ENCODE results near the gene ZNF581.

Gene ZNF581

GRCh38 chr19:55694241-55694655 lies 50.8 kb downstream of the ZNF581 start:
- H3K9me3 ChIP-seq (ENCODE audit: control insufficient read depth, low read length): no peaks in the 10 kb centered on the region
- no peaks in the 10 kb centered on the region for H3K27me3 ChIP-seq (ENCODE audit: control insufficient read depth, insufficient read depth, low read length)
- H3K4me3 ChIP-seq (ENCODE audit: low read length): no peak overlapping the region
- H3K36me3 ChIP-seq (ENCODE audit: control insufficient read depth, insufficient read depth, low read length): peaks cover 60% of the 10 kb centered on the region
- H3K9ac ChIP-seq (ENCODE audit: low read length): no peak overlapping the region
- peaks cover 9% of the 10 kb centered on the region for H3K4me1 ChIP-seq (ENCODE audit: control insufficient read depth, insufficient read depth, low read length)

DNA sequence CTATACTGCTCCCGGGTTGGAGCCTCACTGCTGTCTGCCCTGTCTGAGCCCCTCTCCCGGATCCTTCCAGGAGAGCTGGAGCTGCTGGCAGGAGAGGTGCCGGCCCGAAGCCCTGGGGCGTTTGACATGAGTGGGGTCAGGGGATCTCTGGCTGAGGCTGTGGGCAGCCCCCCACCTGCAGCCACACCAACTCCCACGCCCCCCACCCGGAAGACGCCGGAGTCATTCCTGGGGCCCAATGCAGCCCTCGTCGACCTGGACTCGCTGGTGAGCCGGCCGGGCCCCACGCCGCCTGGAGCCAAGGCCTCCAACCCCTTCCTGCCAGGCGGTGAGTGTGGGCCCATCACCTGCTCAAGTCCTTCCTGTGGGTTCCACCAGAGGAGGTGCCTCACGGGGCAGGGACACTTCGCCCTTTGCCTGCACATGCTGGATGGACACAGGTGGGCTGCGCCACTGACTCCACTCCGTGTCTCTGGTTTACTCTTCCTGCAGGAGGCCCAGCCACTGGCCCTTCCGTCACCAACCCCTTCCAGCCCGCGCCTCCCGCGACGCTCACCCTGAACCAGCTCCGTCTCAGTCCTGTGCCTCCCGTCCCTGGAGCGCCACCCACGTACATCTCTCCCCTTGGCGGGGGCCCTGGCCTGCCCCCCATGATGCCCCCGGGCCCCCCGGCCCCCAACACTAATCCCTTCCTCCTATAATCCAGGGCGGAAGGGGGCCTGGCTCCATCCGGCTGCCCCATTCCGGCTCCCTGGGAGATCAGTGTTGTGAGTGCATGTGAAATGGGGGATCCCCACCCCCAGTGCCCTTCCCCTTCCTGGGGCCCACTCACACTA lies 51.4 kb downstream of the ZNF581 start:
- Histone ChIP-seq H3K9me3 (ENCODE audit: control insufficient read depth, low read length) (no peaks in the 10 kb centered on the region), H3K4me3 (ENCODE audit: low read length) (no peak overlapping the region), H3K27me3 (ENCODE audit: control insufficient read depth, insufficient read depth, low read length) (no peaks in the 10 kb centered on the region), H3K36me3 (ENCODE audit: control insufficient read depth, insufficient read depth, low read length) (peaks cover 55% of the 10 kb centered on the region), H3K4me1 (ENCODE audit: control insufficient read depth, insufficient read depth, low read length) (peaks cover 2% of the 10 kb centered on the region), H3K9ac (ENCODE audit: low read length) (no peak overlapping the region)
